NCI-H128 (cell line): ENCODE results near the gene SLC39A3.

ENCODE experiments used
- DNase-seq: peaks from one replicate; lab custom pipeline; 2025; ENCODE audit not compliant: unreplicated experiment; lab: John Stamatoyannopoulos, UW

The SLC39A3 gene

DNA sequence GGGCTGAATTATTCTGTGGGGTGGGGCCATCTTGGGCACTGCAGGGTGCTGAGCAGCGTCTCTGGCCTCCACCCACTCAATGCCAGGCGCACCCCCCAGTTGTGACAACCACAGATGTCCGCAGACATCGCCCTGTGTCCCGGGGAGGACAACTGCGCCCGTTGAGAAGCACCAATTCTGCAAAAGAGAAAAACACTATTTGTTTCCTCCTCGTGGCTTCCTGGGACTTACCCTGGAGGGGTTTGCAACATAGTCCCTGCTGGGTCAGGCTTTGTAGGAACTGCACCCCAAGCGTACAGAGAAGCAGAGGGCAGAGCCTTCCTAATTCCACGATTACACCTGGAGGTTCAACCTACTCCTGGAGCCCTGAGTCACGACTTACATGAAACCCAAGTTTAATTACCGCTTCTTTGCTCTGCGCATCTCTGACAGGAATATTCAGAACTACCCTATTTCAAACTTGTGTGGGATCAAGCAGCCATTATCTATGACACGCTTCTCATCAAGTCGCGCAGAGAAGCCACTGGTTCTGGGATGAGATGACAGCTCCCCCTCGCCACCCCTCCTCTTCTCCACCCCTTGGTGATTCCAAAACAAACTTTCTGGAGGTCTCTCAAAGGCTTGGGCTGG, 11.1 kb upstream of the SLC39A3 start:
- DNase-seq, result no peak

DNA sequence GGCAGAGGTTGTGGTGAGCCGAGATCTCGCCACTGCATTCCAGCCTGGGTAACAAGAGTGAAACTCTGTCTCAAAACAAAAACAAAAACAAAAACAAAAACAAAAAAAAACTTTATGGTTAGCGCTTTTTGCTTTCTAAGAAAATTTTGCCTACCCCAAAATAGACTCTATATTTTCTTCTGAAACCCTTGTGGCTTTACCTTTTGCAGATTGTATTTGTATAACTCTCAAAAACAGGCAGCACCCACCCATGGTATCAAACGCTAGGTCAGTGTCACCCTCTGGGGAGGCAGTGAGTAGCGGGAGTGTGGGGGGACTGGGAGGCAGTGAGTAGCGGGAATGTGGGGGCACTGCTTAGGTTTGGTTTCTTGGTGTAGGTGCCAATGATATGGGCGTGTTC, 7.5 kb upstream of the SLC39A3 start:
- DNase-seq, result no peak

DNA sequence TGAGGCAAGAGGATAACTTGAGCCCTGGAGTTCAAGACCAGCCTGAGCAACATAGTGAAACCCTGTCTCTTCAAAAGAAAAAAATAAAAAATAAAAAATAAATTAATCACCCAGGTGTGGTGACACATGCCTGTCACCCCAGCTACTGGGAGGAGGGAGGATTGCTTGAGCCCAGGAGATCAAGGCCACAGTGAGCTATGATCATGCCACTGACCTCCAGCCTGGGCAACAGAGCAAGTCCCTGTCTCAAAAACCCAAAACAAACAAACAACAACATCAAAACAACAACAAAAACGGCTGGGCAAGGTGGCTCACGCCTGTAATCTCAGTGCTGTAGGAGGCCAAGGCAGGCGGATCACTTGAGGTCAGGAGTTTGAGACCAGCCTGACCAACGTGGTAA, 4.3 kb upstream of the SLC39A3 start:
- DNase-seq, result no peak

DNA sequence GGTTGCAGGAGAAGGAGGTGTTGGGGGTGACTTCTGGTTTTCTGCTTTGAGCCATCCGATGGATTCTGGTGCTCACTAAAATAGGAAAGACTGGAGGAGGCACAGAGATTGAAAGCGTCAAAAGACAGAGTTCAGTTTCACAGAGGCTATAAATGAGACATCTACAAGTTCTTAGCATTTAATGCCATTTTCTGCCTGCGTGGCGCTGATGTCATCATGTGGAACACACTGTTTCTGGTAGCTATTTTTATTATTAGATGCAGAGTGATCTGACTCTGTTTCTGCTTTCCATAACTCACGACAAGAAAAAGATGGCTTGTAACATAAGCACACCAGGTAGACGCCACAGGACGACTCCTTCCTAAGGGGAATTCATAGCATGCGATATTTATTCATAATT, 3.3 kb upstream of the SLC39A3 start:
- DNase-seq, result no peak

DNA sequence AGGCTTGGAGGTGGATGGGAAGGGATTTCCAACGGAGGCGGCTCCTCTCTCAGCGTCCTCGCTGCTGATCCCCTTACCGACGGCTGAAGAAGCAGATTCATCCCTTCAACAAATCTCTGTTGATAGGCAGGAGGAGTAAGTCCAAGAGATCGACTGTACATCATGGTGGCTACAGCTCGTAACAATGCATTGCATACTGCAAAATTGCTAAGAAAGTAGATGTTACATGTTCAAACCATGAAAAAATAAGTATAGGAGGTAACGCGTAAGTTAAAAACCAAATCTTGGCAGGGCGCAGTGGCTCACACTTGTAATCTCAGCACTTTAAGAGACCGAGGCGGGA, 468 bp upstream of the SLC39A3 start:
- no peak for DNase-seq

DNA sequence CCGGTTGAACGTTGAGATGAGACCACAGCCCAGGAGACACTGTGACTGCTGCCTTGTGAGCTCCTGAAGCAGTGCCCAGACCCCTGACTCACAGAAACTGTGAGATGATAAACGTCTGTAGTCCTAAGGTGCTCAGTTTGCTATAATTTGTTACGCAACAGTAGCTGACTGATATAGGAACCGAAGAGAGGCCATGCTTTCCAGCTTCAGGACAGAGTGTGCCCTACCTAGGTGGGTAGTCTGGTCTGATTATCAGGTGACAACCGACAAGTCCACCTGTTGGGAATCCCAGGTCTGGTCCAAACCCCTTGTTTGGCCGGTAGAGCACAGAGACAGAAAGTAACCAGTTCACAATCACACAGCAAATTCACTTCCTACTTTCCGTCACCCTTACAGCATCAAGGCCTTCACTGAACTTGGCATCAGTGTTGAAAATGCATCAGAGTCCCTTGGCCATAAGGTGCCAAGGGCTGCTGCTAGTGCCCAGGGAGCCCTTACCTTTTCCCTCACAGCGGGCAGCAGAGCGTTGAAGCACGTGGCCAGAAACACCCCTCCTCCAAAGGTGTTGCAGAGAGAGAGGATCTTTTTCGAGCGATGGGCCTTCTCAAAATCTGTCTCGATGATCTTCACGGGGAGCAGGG, 3.1 kb downstream of the SLC39A3 start:
- no peak for DNase-seq

DNA sequence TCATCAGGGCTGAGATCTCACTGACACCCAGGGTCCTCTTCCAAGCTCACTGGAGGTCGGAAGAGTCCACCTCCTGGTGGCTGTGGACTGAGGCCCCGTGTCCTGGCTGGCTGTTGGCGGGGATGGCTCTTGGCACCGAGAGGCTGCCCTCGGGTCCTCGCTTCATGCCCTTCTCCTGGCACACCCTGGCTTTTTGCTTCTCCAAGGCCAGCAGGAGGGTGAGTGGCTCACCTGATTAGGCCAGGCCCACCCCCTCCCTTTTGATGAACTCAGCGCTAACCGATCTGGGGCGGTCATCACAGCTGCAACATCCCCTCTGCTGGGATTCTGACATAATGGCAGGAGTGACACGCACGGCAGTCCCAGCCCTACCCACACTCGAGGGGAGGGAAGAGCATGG, 4.4 kb downstream of the SLC39A3 start:
- DNase-seq, result no peak

DNA sequence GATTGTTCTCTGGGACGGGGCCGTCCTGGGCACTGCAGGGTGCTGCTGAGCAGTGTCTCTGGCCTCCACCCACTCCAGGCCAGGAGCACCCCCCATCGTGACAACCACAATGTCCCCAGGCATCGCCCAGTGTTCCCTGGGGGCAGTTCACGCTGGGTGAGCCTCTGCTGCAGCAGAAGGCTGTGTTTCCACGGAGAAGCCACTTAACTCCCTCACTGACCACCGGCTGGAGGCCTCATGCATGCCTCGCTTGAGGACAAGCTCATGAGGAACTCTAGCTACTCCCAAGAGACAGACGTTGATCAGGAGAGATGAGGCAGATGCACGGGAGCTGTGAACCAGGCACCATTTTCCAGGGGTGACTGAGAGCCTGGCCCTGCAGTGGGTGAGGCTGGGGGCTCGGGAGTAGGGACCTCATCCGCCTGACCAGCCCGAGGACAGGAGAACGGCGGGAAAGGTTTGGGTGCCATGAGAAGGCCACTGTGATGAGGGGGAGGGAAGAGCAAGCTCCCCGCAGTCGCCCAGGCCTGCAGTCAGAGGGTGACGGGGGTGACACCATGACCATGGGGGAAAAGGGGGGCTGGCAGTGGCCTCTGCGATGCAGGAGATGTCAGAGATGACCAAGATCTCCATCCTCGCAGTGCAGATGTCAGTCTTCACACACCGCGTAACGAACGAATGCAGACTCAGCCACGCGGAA, 5.1 kb downstream of the SLC39A3 start:
- no peak for DNase-seq

DNA sequence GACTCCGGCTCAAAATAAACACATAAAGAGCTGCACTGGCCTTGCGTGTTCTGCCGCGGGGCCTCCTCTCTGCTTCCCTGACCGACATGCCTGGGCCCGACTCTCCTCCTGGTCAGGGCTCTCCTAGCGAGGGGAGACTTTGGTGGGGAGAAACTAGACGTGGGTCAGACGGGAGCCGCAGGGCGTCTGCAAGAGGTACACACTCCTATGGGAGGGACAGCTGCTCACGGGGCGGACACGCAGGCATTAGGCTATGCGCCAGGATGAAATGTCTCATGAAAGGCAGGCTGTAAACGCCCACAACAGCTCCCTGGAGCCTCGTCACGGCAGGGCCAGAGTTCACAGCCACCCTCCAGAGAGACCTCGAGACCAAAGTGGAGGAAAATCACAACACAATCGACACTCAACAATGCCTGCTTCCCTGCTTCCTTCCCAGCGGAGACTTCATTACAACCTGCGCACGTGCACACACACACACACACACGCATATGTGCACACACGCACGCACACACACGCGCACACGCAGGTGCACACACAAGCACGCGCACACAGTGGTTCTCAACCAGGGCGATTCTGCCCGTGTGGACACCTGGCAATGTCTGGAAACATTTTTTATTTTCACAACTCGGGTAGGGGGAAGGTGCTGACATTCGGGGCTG, 5.8 kb downstream of the SLC39A3 start:
- DNase-seq, result no peak

DNA sequence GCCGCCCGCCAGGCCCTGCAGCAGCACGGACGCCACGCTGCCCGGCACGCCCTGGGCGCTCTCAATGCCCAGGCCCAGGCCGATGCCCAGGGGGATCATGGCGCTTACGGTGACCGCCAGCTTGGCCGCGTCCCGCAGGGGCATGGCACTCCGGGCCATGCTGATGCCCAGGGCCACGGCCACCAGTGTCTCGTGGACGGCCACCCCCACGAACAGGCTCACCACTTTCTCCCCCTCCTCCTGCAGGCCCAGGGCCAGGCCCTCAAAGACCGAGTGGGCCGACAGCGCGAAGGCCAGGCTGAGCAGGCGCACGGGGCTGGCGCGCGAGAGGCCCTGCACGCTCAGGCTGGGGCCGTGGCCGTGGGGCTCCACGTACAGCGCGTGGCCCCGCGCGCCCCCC, 6.9 kb downstream of the SLC39A3 start:
- DNase-seq, result no peak

DNA sequence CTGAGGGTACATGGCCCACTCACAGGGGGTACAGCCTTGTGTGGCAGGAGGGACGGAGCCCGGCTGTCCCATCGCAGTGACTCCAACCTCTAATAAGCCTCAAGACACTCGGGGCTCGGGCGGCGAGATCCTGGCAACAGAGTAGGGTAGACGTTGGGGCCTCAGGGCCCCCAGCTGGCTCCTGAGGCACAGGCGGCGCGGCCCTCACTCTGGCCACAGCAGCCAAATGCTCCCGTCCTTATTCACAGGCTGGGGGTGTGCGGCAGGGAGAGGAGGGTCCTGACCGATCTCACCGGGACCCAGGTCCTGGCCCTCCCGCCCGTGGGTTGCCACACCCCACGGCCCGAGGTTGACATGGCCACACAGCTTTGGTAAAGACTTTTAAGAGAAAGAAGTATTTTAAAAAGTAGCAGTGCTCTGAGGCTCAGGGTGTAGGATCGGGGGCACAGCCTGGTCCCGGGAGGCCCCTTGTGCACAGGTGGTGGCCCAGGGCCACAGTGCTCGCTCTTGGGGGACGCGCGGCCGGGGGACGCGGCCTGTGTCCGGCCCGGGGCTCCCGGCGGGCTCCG, 7.6 kb downstream of the SLC39A3 start:
- DNase-seq, result no peak

DNA sequence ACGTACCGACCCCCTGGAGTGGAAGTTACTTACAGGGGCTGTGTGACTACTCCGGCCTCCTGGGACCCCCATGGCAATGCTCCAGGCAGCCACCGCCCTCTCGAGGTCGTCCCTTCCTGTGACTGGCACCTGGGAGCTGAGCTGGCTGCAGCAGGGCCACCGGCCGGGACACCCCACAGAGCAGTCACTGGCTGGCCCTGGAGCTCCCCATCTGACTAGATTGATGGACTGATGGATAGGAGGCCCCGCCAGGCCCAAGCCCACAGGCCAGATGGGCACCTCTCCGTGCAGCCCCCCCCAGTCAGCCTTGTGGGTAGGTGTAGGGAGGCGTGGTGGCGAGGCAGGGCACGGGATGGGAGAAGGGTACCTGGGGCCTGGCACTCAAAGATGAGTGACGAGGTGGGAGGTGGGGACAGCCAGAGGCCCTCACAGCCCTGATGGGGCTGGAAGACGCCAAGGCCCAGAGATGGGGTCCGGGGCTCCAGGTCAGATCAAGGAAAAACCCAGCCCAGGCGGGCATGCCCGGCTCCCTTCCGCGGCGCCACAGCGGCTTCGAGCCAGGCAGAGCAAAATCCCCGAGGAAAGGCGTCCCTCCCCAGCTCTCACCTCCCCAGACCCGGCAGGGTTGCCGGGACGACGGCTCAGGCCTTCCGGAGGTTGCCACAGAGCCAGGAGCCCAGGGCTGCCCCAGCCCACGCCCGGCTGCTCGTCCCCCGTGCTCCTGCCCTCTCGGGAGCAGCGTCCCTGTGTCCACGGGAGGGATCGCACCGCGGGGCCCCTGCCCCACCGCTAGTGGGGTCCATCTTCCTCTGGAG, 8.4 kb downstream of the SLC39A3 start:
- no peak for DNase-seq

DNA sequence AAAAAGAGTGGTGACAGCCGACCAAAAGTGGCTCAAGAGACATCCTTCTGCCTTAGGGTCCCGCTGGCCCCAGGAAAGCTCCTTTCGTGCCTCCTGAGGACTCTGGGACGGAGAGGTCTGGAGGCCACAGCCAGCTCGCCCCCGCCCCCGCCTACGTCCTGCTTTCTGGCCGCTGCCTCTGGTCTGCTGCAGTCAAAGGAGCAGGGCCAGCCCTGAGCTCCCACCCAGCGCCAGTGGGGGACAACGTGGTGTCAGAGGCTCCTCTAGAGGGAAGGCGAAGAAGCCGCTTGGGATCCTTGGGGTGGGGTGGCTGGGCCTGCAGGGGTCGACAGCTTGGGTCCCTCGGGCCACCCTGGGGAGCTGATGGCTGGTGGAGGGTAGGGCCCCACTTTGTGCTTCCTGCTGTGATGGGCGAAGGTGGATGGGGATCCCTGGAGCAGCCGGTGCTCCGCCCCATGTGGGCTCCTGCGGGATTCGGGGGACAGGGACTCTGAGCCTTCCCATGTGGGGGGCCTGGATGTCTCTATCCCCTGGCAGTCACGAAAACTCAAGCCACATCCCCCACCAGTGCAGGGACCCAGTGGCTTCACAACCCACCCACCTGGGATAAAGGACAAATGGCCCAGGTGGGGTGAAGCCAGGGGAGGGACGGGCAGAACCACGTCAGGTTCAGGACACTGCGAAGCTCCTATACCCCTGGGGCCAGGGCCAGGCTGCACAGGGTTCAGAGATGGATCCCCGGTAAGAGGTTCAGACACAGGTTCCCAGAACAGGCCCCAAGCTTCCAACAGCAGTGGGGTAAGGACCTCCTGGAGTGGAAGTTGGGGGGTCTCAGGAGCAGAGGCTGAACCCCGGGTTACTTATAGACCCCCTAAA, 9.6 kb downstream of the SLC39A3 start:
- DNase-seq, result no peak

DNA sequence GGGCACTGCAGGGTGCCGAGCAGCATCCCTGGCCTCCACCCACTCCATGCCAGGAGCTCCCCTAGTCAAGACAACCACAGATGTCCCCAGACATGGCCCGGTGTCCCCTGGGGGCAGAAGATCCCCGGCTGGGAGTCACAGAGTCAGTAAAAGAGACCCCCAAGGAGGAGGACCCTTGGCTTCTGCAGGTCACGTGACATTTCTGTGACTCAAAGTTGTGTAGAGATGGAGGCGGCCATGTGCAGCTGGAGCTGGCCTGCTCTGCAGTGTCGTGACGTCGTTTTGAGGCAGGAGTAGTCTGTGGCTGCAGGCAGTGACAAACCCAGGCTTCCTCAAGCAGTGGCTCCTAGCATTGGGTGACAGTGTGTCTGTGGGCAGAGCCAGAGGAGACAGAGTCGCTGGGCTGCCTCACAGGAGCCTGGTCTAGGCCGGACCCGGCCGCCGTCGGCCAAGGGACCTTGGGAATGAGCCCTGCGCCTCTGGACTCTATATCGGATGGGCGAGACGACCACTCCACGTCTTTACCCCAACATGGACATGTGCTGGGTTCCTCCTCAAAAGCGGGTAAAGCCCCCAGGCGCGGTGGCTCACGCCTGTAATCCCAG, 10.9 kb downstream of the SLC39A3 start:
- no peak for DNase-seq

DNA sequence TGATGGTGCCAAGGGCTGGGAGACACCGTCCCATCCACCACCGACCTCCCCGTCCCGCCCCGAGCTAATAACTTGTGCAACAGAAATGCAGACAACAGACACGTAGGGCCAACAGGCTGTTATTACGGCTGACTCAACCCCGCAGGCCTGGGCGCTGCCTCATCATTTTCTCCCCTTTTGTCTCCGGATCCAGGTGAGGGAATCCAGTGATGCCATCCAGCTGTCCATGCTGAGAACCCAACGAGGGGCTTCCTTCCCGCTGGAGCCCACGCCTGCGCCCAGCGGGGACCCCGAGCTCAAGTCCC, 12.2 kb downstream of the SLC39A3 start:
- DNase-seq, result no peak

DNA sequence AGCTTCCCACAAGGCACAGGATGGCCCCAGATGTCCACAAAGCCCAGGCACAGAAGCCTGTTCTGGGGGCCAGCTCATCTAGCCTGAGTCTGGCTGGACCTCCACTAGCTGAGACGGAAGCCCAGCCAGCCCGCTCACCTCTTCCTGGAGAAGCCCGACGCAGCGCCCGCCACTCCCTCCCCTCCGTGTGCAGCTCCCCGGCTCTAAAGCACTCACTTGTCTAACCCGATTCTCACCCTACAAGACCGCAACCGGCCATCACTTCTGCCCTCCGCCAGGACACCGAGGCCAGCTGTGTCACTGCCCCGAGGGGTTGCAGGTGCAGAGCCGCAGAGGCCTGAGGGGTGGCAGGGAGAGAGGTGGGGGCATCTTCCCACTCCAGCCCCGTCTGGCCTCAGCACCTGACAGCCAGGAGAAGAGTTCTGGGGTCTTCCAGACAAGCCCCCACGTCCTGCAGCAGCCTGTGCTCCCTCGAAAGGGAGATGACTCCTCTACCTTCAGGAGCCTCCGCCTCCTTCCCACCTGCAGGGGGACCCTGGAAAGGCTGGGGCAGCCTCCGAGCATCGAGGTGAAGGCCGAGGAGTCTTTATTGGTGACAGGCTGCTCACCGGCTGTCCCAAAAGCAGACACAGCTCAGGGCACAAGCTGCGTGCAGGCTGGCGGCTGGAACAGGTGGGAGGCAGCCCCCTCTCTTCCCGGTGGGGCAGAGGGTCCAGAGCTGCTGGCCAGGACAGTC, 12.7 kb downstream of the SLC39A3 start:
- DNase-seq, result no peak

DNA sequence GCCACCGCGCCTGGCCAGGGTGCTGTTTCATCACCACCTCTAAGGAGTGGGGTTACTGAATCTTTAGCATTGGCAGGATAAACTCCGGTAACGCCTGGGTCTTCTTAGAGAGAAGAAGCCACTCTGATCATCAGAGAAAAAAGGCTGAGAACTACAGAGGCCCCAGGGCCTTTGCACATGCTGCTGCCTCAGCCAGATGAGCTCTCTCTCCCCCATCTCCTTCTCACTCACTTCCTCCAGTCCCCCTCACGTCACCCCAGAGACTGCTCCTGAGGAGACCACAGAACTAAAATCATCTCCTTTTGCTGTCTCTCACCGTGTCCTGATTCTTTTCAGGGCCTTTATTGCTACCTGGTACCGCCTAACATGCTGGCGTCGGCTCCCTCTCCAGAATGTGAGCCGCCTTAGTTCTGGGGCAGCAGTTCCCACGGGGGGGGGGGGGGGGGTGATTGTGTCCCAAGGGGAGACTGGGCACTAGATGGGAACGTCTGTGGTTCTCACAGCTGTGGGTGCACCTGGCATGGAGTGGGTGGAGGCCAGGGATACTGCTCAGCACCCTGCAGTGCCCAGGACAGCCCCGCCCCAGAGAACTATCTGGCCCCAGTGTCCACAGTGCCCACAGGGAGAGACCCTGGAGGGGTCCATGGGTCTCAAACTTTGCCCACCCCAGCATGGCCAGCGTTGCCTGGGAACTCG, 13.5 kb downstream of the SLC39A3 start:
- DNase-seq, result no peak

DNA sequence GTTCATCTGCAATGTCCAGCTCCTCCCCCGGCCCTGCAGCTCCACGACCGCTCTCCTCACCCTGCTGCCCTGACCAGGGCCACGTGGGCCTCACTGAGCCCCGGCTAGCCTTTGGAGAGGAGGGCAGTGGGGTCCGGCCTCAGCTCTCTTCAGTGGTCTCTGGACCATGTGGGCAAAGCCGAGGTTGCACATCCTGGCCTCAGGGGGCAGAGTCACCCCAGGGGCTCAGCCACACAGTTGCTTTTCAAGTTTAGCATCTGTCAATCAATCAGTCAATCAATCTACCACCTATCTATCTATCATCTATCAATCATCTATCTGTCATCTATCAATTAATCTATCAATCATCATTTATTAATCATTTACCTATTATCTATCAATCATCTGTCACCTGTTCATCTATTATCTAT, 15.7 kb downstream of the SLC39A3 start:
- no peak for DNase-seq

DNA sequence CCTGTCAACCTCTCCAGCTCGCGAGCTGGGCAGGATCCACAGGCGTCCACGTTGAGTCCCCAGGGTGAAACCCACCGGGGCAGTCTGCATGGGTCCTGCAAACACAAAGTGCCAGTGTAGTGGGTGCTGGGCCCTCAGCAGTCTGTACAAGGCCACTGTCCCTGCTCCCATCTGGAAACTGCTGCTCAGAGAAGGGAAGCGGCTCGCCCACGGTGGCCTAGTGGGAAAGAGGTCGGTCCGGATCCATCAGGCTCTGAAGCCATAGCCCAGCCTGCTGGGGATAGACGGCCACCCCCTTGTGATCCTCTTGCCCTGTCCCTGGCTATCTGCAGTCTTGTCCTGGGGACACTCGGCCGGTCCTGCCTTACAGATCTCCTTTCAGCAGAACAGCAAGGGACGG, 16.1 kb downstream of the SLC39A3 start:
- no peak for DNase-seq
